SK-N-SH (cell line): ENCODE measurements around the gene QTRT2. TPM values are rescaled to one million over a fixed set of nuclear protein-coding genes. Genes with fewer than 3 reads are reported as not detected.

ENCODE experiments used
- CTCF ChIA-PET: fragments of 300-600, 350-600 bp; formaldehyde crosslinking; extraction: SDS; loops from one replicate; lab custom pipeline; 2021; lab: Yijun Ruan, JAX
- POLR2A ChIA-PET: fragments of 350-600 bp; sonication (Branson Sonifier 250); formaldehyde crosslinking; extraction: SDS; loops from one replicate; lab custom pipeline; 2020; ENCODE audit warnings: antibody characterized with exemption, inconsistent platforms; lab: Yijun Ruan, JAX
- DNase-seq: peaks from one replicate; pipeline ENCODE4 v3.0.0; 2012
- H2AFZ ChIP-seq: fragments of 200-600 bp; sonication (generic); 2 replicates; pipeline ENCODE4 v1.8.1; 2016; ENCODE audit warnings: antibody characterized with exemption, mild to moderate bottlenecking, low read depth
- H3F3A ChIP-seq: fragments of 200-600 bp; sonication (generic); replicated peaks from 2 replicates; pipeline ENCODE3; 2016; ENCODE audit warnings: antibody characterized with exemption, mild to moderate bottlenecking; ENCODE audit not compliant: insufficient read depth
- H3K27ac ChIP-seq, 2 experiments: fragments of 200-500 bp in 1 of 2; fragments of 200-600 bp in 1 of 2; sonication (Bioruptor generic) in 1 of 2; sonication (generic), shearing (Covaris generic) in 1 of 2; 2 replicates each; pipeline versions ENCODE4 v1.5.1 to v1.6.1; 2014 to 2016; ENCODE audit warnings: low read depth in 2 of 2, inconsistent platforms in 1 of 2, low read length in 1 of 2, mild to moderate bottlenecking in 1 of 2, mixed read lengths in 1 of 2
- H3K27me3 ChIP-seq: fragments of 200-600 bp; sonication (generic), shearing (Covaris generic); 2 replicates; pipeline ENCODE4 v1.6.1; 2016; ENCODE audit warnings: mixed run types; ENCODE audit not compliant: insufficient read depth
- H3K36me3 ChIP-seq, 2 experiments: fragments of 200-500 bp in 1 of 2; fragments of 200-600 bp in 1 of 2; sonication (Bioruptor generic) in 1 of 2; sonication (generic) in 1 of 2; replicated peaks in 1 of 2; 2 replicates each; pipeline versions ENCODE3 to v1.5.1; 2014 to 2016; ENCODE audit warnings: low read length in 1 of 2, mild to moderate bottlenecking in 1 of 2; ENCODE audit not compliant: insufficient read depth in 2 of 2, control insufficient read depth in 1 of 2
- H3K4me1 ChIP-seq, 2 experiments: fragments of 200-500 bp in 1 of 2; fragments of 200-600 bp in 1 of 2; sonication (Bioruptor generic) in 1 of 2; sonication (generic), shearing (Covaris generic) in 1 of 2; 2 replicates each; pipeline versions ENCODE4 v1.5.1 to v1.6.1; 2014 to 2016; ENCODE audit warnings: low read depth in 1 of 2, low read length in 1 of 2, mixed run types in 1 of 2; ENCODE audit not compliant: insufficient read depth in 2 of 2, control insufficient read depth in 1 of 2
- H3K4me2 ChIP-seq: fragments of 200-600 bp; sonication (generic), shearing (Covaris generic); 2 replicates; pipeline ENCODE4 v1.6.1; 2017; ENCODE audit warnings: mixed run types
- H3K4me3 ChIP-seq, 2 experiments: fragments of 200-500 bp in 1 of 2; fragments of 200-600 bp in 1 of 2; sonication (Bioruptor generic) in 1 of 2; sonication (generic), shearing (Covaris generic) in 1 of 2; 2 replicates each; pipeline versions ENCODE4 v1.5.1 to v1.8.1; 2014 to 2016; ENCODE audit warnings: low read depth in 2 of 2, inconsistent platforms in 1 of 2, low read length in 1 of 2, mild to moderate bottlenecking in 1 of 2, mixed read lengths in 1 of 2, moderate library complexity in 1 of 2
- H3K79me2 ChIP-seq: fragments of 200-600 bp; sonication (generic); 2 replicates; pipeline ENCODE4 v1.8.1; 2017; ENCODE audit warnings: mild to moderate bottlenecking; ENCODE audit not compliant: insufficient read depth
- H3K9ac ChIP-seq: fragments of 200-600 bp; sonication (generic); 2 replicates; pipeline ENCODE4 v1.6.1; 2017; ENCODE audit warnings: mixed run types
- H3K9me2 ChIP-seq: fragments of 200-600 bp; sonication (generic); 2 replicates; pipeline ENCODE4 v1.6.1; 2017; ENCODE audit warnings: mixed run types
- H3K9me3 ChIP-seq: fragments of 200-600 bp; sonication (generic); 2 replicates; pipeline ENCODE4 v1.6.1; 2017; ENCODE audit warnings: mixed run types, mild to moderate bottlenecking, moderate library complexity
- H4K20me1 ChIP-seq: fragments of 200-600 bp; sonication (generic); 2 replicates; pipeline ENCODE4 v1.6.1; 2017; ENCODE audit warnings: mild to moderate bottlenecking, mixed run types; ENCODE audit not compliant: insufficient read depth
- CHD2 ChIP-seq: fragments of 150-350 bp; IDR thresholded peaks from 2 replicates; pipeline ENCODE4 v1.6.1; 2018; ENCODE audit warnings: low read length; ENCODE audit not compliant: partially characterized antibody
- ELF1 ChIP-seq: IDR thresholded peaks from 2 replicates; pipeline ENCODE4 v1.4.0; 2012
- EP300 ChIP-seq, 2 experiments: IDR thresholded peaks; 2 replicates each; pipeline versions ENCODE4 v1.4.0 to v1.6.1; 2012; ENCODE audit warnings: borderline replicate concordance in 1 of 2, low read depth in 1 of 2, low read length in 1 of 2
- EZH2phosphoT487 ChIP-seq: fragments of 200-600 bp; sonication (generic); IDR thresholded peaks from 2 replicates; pipeline ENCODE4 v1.6.1; 2017; ENCODE audit warnings: low read depth, mixed run types, mild to moderate bottlenecking, antibody characterized with exemption, moderate library complexity, borderline replicate concordance
- FOSL2 ChIP-seq: IDR thresholded peaks from 2 replicates; pipeline ENCODE4 v1.4.0; 2012; ENCODE audit warnings: low read depth, mild to moderate bottlenecking, moderate library complexity, borderline replicate concordance
- GABPA ChIP-seq: IDR thresholded peaks from 2 replicates; pipeline ENCODE4 v1.4.0; 2012; ENCODE audit warnings: low read depth, mild to moderate bottlenecking
- GATA2 ChIP-seq: sonication (generic); formaldehyde crosslinking; IDR thresholded peaks from 2 replicates; pipeline ENCODE4 v1.5.0; 2020; ENCODE audit warnings: mild to moderate bottlenecking, missing genetic modification reagents
- MXI1 ChIP-seq: IDR thresholded peaks from 2 replicates; pipeline ENCODE4 v1.6.1; 2012; ENCODE audit warnings: mild to moderate bottlenecking, low read depth, low read length, improper control_type of control experiment
- NFIC ChIP-seq: IDR thresholded peaks from 2 replicates; pipeline ENCODE4 v1.4.0; 2012; ENCODE audit warnings: borderline replicate concordance
- RAD21 ChIP-seq: IDR thresholded peaks from 2 replicates; pipeline ENCODE4 v1.6.1; 2012; ENCODE audit warnings: mild to moderate bottlenecking, low read length
- RFX5 ChIP-seq: IDR thresholded peaks from 2 replicates; pipeline ENCODE4 v1.6.1; 2012; ENCODE audit warnings: mild to moderate bottlenecking, improper control_type of control experiment, low read length
- RXRA ChIP-seq: IDR thresholded peaks from 2 replicates; pipeline ENCODE4 v1.4.0; 2012; ENCODE audit warnings: low read depth, mild to moderate bottlenecking, borderline replicate concordance
- SIN3A ChIP-seq: IDR thresholded peaks from 2 replicates; pipeline ENCODE4 v1.6.1; 2012; ENCODE audit warnings: low read depth, mild to moderate bottlenecking, low read length, moderate library complexity, borderline replicate concordance
- SMC3 ChIP-seq: IDR thresholded peaks from 2 replicates; pipeline ENCODE4 v1.6.1; 2012; ENCODE audit warnings: low read depth, low read length, improper control_type of control experiment
- TAF1 ChIP-seq: IDR thresholded peaks from 2 replicates; pipeline ENCODE4 v1.6.1; 2012; ENCODE audit warnings: low read depth, mild to moderate bottlenecking, low read length, moderate library complexity, borderline replicate concordance
- TEAD4 ChIP-seq: IDR thresholded peaks from 2 replicates; pipeline ENCODE4 v1.4.0; 2012; ENCODE audit warnings: mild to moderate bottlenecking, borderline replicate concordance; ENCODE audit not compliant: insufficient read depth
- WGBS: methylation state at CpG from one replicate; pipeline ENCODE4 v1.1.6; 2017; ENCODE audit warnings: low lambda C conversion rate; 5-methylcytosine and 5-hydroxymethylcytosine counted together
- polyA plus RNA-seq, 3 experiments: library from polyadenylated mRNA; depleted of rRNA; stranded (reverse); fragments of >200 nt; gene quantifications; 2 replicates each; pipeline ENCODE4 v1.2.3, GENCODE V29; 2012
- TF ChIP-seq, protein P1 (sequence below): fragments of 150-350 bp; IDR thresholded peaks from 2 replicates; pipeline ENCODE4 v1.6.1; 2016; ENCODE audit warnings: mild to moderate bottlenecking, low read depth, low read length
- TF ChIP-seq, protein P2 (sequence below): IDR thresholded peaks from 2 replicates; pipeline ENCODE4 v1.4.0; 2012; ENCODE audit warnings: low read depth
- TF ChIP-seq, protein P3 (sequence below): IDR thresholded peaks from 2 replicates; pipeline ENCODE4 v1.4.0; 2012; ENCODE audit warnings: low read depth, borderline replicate concordance
- TF ChIP-seq, protein P4 (sequence below): IDR thresholded peaks from 2 replicates; pipeline ENCODE4 v1.6.1; 2012; ENCODE audit warnings: mild to moderate bottlenecking, low read depth, low read length, moderate library complexity
- TF ChIP-seq, protein P5 (sequence below): fragments of 150-350 bp; IDR thresholded peaks from 2 replicates; pipeline ENCODE4 v1.6.1; 2017; ENCODE audit warnings: antibody characterized with exemption, low read length, low read depth, borderline replicate concordance

The QTRT2 gene
- polyA plus RNA-seq, 1 of the 3 experiments (the other 2 are of a cell fraction): 6.2 TPM

DNA sequence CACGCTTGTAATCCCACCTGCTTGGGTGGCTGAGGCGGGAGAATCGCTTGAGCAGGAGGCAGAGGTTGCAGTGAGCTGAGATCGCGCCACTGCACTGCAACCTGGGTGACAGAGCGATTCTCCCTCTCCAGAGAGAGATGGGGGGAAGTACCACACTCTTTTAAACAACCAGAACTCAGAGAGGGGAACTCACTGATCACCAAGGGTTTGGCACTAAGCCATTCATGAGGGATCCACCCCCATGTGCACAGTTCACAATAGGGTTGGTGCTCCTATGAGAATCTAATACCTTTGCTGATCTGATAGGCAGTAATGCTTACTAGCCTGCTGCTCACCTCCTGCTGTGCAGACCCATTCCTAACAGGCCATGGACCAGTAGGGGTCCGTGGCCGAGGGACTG is 51.6 kb downstream of the QTRT2 start:
- 84% methylated on average over 8 of the region's 8 CpGs for WGBS
- H3K27ac ChIP-seq: no peak overlapping the region
- H3K27me3 ChIP-seq: no peaks in the 10 kb centered on the region
- no peak overlapping the region for H2AFZ ChIP-seq
- H3K9me3 ChIP-seq: no peaks in the 10 kb centered on the region
- ChIA-PET POLR2A (no interaction called here), CTCF (no interaction called here)
- H3K79me2 ChIP-seq: no peaks in the 10 kb centered on the region
- no peaks in the 10 kb centered on the region for H4K20me1 ChIP-seq
- TF ChIP-seq TEAD4 (no peak), RFX5 (no peak), MXI1 (no peak), EP300 (IDR thresholded peaks at IDR 0.05; ENCODE audit: borderline replicate concordance in 1 of 2, low read depth in 1 of 2, low read length in 1 of 2) (no peak), RAD21 (no peak), EZH2phosphoT487 (no peak), FOSL2 (no peak), TAF1 (no peak), GABPA (no peak), SIN3A (no peak), NFIC (no peak), CHD2 (no peak), ELF1 (no peak)
- TF ChIP-seq, protein P1, sequence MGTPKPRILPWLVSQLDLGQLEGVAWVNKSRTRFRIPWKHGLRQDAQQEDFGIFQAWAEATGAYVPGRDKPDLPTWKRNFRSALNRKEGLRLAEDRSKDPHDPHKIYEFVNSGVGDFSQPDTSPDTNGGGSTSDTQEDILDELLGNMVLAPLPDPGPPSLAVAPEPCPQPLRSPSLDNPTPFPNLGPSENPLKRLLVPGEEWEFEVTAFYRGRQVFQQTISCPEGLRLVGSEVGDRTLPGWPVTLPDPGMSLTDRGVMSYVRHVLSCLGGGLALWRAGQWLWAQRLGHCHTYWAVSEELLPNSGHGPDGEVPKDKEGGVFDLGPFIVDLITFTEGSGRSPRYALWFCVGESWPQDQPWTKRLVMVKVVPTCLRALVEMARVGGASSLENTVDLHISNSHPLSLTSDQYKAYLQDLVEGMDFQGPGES: no peak
- TF ChIP-seq, protein P2, sequence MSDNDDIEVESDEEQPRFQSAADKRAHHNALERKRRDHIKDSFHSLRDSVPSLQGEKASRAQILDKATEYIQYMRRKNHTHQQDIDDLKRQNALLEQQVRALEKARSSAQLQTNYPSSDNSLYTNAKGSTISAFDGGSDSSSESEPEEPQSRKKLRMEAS: no peak
- no peak overlapping the region for H3K9ac ChIP-seq
- H3K4me2 ChIP-seq: no peak overlapping the region
- no peak overlapping the region for H3K4me3 ChIP-seq
- no peaks in the 10 kb centered on the region for H3K9me2 ChIP-seq
- H3F3A ChIP-seq: no peaks in the 10 kb centered on the region
- no peaks in the 10 kb centered on the region for H3K4me1 ChIP-seq
- no peak for DNase-seq
- H3K36me3 ChIP-seq: no peaks in the 10 kb centered on the region

DNA sequence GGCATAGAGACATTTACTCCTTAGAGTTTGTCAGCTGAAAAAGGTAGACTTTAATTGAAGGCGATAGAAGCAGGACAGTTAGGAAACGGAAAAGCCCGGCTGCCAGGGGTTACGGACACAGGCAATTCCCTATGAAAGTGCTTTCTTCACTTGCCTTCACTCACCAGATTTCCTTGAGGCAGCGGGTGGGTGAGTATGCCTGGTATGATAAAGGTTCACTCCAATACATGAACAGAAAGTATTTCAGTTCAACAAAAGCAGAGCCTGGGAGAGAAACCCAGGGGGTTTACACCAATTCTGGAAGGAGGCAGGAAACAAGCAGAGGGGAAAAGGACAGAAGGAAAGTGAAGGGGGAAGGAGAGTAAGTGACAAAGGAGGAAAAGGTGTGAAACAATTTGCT is 53.9 kb downstream of the QTRT2 start:
- Histone ChIP-seq H3K27me3 (no peaks in the 10 kb centered on the region), H3K79me2 (no peaks in the 10 kb centered on the region), H3K9ac (no peak overlapping the region), H3F3A (no peaks in the 10 kb centered on the region), H4K20me1 (no peaks in the 10 kb centered on the region), H3K36me3 (no peaks in the 10 kb centered on the region), H3K27ac (no peak overlapping the region), H2AFZ (no peak overlapping the region), H3K4me3 (no peak overlapping the region), H3K9me2 (no peaks in the 10 kb centered on the region), H3K4me1 (no peaks in the 10 kb centered on the region), H3K4me2 (no peak overlapping the region), H3K9me3 (no peaks in the 10 kb centered on the region)
- POLR2A ChIA-PET: no interaction called here
- CTCF ChIA-PET: no interaction called here
- WGBS: 81% methylated on average over 5 of the region's 5 CpGs
- no peak for DNase-seq
- TF ChIP-seq, protein P3, sequence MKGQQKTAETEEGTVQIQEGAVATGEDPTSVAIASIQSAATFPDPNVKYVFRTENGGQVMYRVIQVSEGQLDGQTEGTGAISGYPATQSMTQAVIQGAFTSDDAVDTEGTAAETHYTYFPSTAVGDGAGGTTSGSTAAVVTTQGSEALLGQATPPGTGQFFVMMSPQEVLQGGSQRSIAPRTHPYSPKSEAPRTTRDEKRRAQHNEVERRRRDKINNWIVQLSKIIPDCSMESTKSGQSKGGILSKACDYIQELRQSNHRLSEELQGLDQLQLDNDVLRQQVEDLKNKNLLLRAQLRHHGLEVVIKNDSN: no peak
- no peak for TF ChIP-seq SMC3
- no peak for TF ChIP-seq GATA2 (CRISPR knock-in tag)
- no peak for TF ChIP-seq CHD2
- no peak for TF ChIP-seq FOSL2
- TF ChIP-seq GABPA: no peak
- TF ChIP-seq RXRA: no peak
- TF ChIP-seq, protein P4, sequence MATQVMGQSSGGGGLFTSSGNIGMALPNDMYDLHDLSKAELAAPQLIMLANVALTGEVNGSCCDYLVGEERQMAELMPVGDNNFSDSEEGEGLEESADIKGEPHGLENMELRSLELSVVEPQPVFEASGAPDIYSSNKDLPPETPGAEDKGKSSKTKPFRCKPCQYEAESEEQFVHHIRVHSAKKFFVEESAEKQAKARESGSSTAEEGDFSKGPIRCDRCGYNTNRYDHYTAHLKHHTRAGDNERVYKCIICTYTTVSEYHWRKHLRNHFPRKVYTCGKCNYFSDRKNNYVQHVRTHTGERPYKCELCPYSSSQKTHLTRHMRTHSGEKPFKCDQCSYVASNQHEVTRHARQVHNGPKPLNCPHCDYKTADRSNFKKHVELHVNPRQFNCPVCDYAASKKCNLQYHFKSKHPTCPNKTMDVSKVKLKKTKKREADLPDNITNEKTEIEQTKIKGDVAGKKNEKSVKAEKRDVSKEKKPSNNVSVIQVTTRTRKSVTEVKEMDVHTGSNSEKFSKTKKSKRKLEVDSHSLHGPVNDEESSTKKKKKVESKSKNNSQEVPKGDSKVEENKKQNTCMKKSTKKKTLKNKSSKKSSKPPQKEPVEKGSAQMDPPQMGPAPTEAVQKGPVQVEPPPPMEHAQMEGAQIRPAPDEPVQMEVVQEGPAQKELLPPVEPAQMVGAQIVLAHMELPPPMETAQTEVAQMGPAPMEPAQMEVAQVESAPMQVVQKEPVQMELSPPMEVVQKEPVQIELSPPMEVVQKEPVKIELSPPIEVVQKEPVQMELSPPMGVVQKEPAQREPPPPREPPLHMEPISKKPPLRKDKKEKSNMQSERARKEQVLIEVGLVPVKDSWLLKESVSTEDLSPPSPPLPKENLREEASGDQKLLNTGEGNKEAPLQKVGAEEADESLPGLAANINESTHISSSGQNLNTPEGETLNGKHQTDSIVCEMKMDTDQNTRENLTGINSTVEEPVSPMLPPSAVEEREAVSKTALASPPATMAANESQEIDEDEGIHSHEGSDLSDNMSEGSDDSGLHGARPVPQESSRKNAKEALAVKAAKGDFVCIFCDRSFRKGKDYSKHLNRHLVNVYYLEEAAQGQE: no peak
- TF ChIP-seq, protein P2: no peak
- TF ChIP-seq, protein P5, sequence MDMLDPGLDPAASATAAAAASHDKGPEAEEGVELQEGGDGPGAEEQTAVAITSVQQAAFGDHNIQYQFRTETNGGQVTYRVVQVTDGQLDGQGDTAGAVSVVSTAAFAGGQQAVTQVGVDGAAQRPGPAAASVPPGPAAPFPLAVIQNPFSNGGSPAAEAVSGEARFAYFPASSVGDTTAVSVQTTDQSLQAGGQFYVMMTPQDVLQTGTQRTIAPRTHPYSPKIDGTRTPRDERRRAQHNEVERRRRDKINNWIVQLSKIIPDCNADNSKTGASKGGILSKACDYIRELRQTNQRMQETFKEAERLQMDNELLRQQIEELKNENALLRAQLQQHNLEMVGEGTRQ: no peak
- TF ChIP-seq EZH2phosphoT487: no peak
- TF ChIP-seq ELF1: no peak
